ENCODE results near the gene DHX57. TPM values are rescaled to one million over a fixed set of nuclear protein-coding genes. Genes with fewer than 3 reads are reported as not detected.

DHX57 gene
- total RNA-seq, 1 experiment from 2014 or later, result 20.8 TPM

DNA sequence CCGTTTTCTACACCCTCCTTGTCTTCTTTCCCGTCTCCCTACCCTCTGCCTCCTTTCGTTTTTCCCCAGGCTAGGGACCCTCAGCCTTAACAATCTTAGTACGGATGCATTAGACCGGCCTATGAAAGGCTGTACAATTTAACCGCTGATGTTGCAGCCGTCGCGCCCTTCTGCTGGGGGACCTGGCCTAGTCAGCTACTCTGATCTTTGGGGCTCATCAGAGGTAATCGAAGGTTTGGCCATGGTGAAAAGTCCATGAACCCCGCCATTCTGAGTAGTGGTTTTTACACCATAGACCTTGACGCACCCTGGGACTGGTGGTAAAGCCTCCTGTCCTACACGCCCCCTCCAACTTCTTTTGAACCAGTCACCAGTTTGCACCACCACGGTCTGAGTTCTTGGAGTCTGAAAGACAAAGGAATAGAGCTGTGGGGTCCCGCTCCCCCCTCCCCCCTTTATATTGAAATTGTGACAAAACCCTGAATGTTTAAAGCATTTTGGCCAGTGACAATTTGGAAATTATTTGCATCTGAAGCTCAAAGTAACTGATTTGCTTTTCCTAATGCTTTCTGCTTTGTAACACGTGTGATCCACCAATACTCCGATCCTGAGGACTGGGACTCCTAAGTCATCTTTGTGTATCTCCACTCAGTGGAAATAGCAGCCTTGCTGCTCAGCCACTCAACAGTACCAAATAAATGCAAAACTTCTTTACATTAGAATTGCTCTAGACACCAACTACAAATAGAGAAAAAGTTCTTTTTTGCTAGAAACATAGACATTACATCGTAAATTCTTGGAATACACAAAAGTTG, 123.9 kb downstream of the DHX57 start:
- intact Hi-C loops (cut with micrococcal nuclease; ENCODE audit: unreplicated experiment), result loop anchor here (5.0 kb wide), 1 partner anchor 475 kb away; no protein-coding TSS in a partner anchor
- POLR2A ChIA-PET (ENCODE audit: unreplicated experiment), result interaction anchor here (0.6 to 0.9 kb wide), 51 partner anchors 8 to 1785 kb away, joined by 3 to 16 read pairs (median 5); partner anchors contain the start of genes ATL2, DHX57, GALM and MORN2
- Histone ChIP-seq H3K36me3 (ENCODE audit: low read depth) (peaks cover 33% of the 10 kb centered on the region), H3K27ac (no peak overlapping the region), H3K9me2 (ENCODE audit: insufficient read depth) (no peaks in the 10 kb centered on the region), H2AFZ (peak overlapping the region; percentile 88), H3F3A (ENCODE audit: insufficient read depth, low read depth) (peaks cover 40% of the 10 kb centered on the region), H3K79me2 (ENCODE audit: low read depth) (peaks cover 43% of the 10 kb centered on the region), H4K20me1 (ENCODE audit: insufficient read depth) (peaks cover 34% of the 10 kb centered on the region), H3K4me3 (peak overlapping the region; percentile 93; the same call in 1 of the 2 replicates), H3K27me3 (ENCODE audit: insufficient read depth, low read depth) (no peaks in the 10 kb centered on the region), H3K4me1 (replicated peaks; ENCODE audit: insufficient read depth) (peaks cover 27% of the 10 kb centered on the region), H3K9me3 (ENCODE audit: insufficient read depth, low read depth) (no peaks in the 10 kb centered on the region), H3K4me2 (peak overlapping the region; percentile 90)
- TF ChIP-seq EZH2 (IDR thresholded peaks at IDR 0.05; ENCODE audit: low read depth), result no peak
- TF ChIP-seq, protein P1, sequence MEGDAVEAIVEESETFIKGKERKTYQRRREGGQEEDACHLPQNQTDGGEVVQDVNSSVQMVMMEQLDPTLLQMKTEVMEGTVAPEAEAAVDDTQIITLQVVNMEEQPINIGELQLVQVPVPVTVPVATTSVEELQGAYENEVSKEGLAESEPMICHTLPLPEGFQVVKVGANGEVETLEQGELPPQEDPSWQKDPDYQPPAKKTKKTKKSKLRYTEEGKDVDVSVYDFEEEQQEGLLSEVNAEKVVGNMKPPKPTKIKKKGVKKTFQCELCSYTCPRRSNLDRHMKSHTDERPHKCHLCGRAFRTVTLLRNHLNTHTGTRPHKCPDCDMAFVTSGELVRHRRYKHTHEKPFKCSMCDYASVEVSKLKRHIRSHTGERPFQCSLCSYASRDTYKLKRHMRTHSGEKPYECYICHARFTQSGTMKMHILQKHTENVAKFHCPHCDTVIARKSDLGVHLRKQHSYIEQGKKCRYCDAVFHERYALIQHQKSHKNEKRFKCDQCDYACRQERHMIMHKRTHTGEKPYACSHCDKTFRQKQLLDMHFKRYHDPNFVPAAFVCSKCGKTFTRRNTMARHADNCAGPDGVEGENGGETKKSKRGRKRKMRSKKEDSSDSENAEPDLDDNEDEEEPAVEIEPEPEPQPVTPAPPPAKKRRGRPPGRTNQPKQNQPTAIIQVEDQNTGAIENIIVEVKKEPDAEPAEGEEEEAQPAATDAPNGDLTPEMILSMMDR (conservative IDR thresholded peaks at IDR 0.05), result no peak
- no peak for DNase-seq
- BruUV-seq (replicated peaks), result no TSS peak
- CTCF ChIA-PET, result interaction anchor here (0.6 kb wide), 1 partner anchor 90 kb away, joined by 5 read pairs; no protein-coding TSS in a partner anchor

DNA sequence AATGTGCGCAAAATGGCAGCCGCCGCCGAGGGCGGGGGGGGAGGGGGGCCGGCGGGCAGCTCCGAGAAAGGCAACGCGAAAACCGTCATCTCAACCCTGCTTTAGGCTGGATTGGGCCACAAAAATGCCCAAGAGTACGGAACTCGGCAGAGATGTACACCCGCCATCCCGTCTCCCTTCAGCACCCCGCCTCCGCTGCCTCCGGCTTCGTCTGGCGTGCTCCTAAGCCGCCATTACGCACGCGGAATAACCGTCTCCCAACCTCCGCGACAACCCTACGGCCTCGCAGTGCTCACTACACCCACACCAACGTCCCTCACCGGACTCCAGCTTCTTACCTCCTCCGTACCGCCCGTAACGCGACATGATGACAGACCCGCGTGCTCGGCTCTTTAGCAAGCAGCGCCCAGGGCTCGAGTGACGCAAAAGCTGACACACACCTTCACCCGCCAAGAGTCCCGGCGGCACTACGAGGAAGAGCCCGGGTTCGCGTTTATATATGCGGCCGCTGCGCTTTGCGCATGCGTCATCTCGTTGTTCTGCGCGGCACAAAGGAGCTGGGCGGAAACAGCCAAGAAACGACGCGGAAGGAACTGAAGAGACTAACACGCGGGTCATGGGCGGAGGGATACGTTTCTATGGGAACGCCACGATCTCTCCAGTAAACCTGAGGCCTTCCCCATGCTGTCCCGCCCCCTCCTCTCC, 124.7 kb downstream of the DHX57 start, which contains the start of gene SRSF7:
SRSF7 (minus strand) TSS at position 471 of the 705 bp plus-strand sequence; CDS start at position 366, 105 bp downstream.
- H3K27ac ChIP-seq, result peak within 1 kb of the TSS; percentile 88
- intact Hi-C loops (cut with micrococcal nuclease; ENCODE audit: unreplicated experiment), result loop anchor here (5.0 kb wide), 1 partner anchor 476 kb away; no protein-coding TSS in a partner anchor
- peak within 1 kb of the TSS; percentile 93 for H3K4me3 ChIP-seq
- H3F3A ChIP-seq (ENCODE audit: insufficient read depth, low read depth), result peaks cover 48% of the 10 kb centered on the region
- peaks cover 42% of the 10 kb centered on the region for H4K20me1 ChIP-seq (ENCODE audit: insufficient read depth)
- POLR2A ChIA-PET (ENCODE audit: unreplicated experiment), result interaction anchor here (0.6 to 0.9 kb wide), 50 partner anchors 9 to 1784 kb away, joined by 3 to 16 read pairs (median 4); partner anchors contain the start of genes ATL2, DHX57, MORN2 and SOS1
- H2AFZ ChIP-seq, result peak within 1 kb of the TSS; percentile 88
- peak; percentile 92 to 94 for DNase-seq
- no peaks in the 10 kb centered on the region for H3K9me3 ChIP-seq (ENCODE audit: insufficient read depth, low read depth)
- TF ChIP-seq, protein P1 (conservative IDR thresholded peaks at IDR 0.05), result no peak
- TF ChIP-seq EZH2 (IDR thresholded peaks at IDR 0.05; ENCODE audit: low read depth), result no peak
- H3K4me1 ChIP-seq (replicated peaks; ENCODE audit: insufficient read depth), result peaks cover 27% of the 10 kb centered on the region
- BruUV-seq (replicated peaks), result TSS peak; percentile 31
- CTCF ChIA-PET, result interaction anchor here (0.6 kb wide), 1 partner anchor 90 kb away, joined by 5 read pairs; no protein-coding TSS in a partner anchor
- H3K79me2 ChIP-seq (ENCODE audit: low read depth), result peaks cover 51% of the 10 kb centered on the region
- H3K36me3 ChIP-seq (ENCODE audit: low read depth), result peaks cover 41% of the 10 kb centered on the region
- no peaks in the 10 kb centered on the region for H3K9me2 ChIP-seq (ENCODE audit: insufficient read depth)
- H3K4me2 ChIP-seq, result peak within 1 kb of the TSS; percentile 90
- H3K27me3 ChIP-seq (ENCODE audit: insufficient read depth, low read depth), result no peaks in the 10 kb centered on the region
